Effector memory CD4-positive, alpha-beta T cell (primary cell): ENCODE measurements around the gene DENND1A.

ENCODE experiments used
- DNase-seq, 3 donors: peaks; one replicate each; pipeline ENCODE4 v3.0.0-alpha.2; 2020
- H3K27ac ChIP-seq: 2 replicates; pipeline ENCODE4 v1.7.0; 2013; ENCODE audit warnings: mild to moderate bottlenecking, low read length, moderate library complexity; ENCODE audit not compliant: insufficient read depth, poor library complexity, severe bottlenecking
- H3K27me3 ChIP-seq: replicated peaks from 2 replicates; pipeline ENCODE4 v1.7.0; 2013; ENCODE audit warnings: mild to moderate bottlenecking, low read length; ENCODE audit not compliant: insufficient read depth, control insufficient read depth, poor library complexity, severe bottlenecking
- H3K36me3 ChIP-seq: 2 replicates; pipeline ENCODE4 v1.7.0; 2013; ENCODE audit warnings: mild to moderate bottlenecking, low read length, moderate library complexity; ENCODE audit not compliant: control insufficient read depth, insufficient read depth
- H3K4me1 ChIP-seq: 2 replicates; pipeline ENCODE4 v1.7.0; 2013; ENCODE audit warnings: low read length, mild to moderate bottlenecking; ENCODE audit not compliant: control insufficient read depth, insufficient read depth, poor library complexity, severe bottlenecking
- H3K4me3 ChIP-seq: 2 replicates; pipeline ENCODE4 v1.7.0; 2013; ENCODE audit warnings: low read length, low read depth, mild to moderate bottlenecking; ENCODE audit not compliant: insufficient read depth, poor library complexity, severe bottlenecking
- H3K9me3 ChIP-seq: 2 replicates; pipeline ENCODE4 v1.7.0; 2013; ENCODE audit warnings: mild to moderate bottlenecking, low read length, moderate library complexity; ENCODE audit not compliant: control insufficient read depth

Gene DENND1A

DNA sequence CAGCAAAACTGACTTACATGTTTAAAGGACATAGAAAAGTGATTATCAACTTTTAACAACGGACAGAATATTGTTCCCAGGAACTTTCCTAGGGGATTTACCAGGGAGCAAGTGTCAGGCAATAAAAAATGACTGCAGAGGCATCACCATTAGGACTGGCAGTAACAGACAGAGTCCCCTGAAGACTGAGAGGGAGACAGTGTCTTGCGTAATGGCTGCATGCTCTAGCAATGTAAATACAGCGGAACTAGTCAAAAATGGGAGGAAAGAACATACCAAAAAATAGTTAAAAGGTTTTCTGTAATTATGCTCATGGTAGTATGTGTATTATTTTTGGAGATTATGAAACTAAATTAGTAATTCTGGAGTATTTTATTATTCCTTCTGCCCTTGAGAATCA lies 392.1 kb downstream of the DENND1A start:
- H3K4me3 ChIP-seq, result no peak overlapping the region

DNA sequence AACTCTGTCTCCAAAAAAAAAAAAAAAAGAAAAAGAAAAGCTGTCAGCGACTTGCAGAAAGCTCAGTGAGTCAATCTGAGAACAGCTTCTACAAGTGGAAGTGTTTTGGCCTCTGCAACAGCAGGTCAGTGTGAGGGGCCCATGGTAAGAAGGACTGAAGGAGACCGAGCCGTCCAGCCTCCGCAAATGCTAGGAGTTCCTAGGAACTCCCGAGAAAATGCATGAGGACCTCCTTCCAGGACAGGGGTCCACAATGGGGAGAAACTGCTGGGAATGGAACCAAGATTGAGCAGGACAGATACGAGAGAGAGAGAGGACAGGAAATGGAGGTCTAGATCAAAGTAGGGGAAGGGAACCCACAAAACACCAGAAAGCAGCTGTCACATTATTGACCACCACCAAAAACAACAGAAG lies 393.5 kb downstream of the DENND1A start:
- Histone ChIP-seq H3K27ac (no peak overlapping the region), H3K4me3 (no peak overlapping the region), H3K36me3 (no peaks in the 10 kb centered on the region), H3K27me3 (no peaks in the 10 kb centered on the region), H3K4me1 (no peaks in the 10 kb centered on the region), H3K9me3 (no peaks in the 10 kb centered on the region)
- no peak for DNase-seq

More for the DNA sequence above, 392.1 kb downstream of the DENND1A start:
- no peaks in the 10 kb centered on the region for H3K36me3 ChIP-seq
- no peaks in the 10 kb centered on the region for H3K4me1 ChIP-seq
- DNase-seq, result no peak
- no peaks in the 10 kb centered on the region for H3K9me3 ChIP-seq
- H3K27ac ChIP-seq, result no peak overlapping the region
- H3K27me3 ChIP-seq, result no peaks in the 10 kb centered on the region

DNA sequence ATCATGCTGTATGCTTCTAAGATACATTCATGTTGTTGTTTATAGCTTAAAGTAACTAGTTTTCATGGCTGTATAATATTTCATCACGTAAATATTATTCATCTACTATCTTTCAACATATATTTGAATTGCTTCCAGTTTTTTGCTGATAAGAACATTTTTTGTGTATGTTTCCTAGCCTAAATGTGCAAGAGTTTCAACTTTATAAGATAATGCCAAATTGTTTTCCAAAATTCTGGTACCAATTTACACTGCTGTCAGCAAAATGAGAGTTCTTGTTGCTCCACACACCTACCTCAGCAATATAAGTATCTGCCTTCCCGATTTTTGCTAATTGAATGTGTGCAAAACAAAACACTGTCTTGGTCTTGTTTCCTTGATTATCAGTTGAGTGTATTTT lies 395.6 kb downstream of the DENND1A start:
- Histone ChIP-seq H3K27ac (no peak overlapping the region), H3K27me3 (no peaks in the 10 kb centered on the region), H3K9me3 (no peaks in the 10 kb centered on the region), H3K4me3 (no peak overlapping the region), H3K36me3 (no peaks in the 10 kb centered on the region), H3K4me1 (no peaks in the 10 kb centered on the region)
- DNase-seq, result no peak

DNA sequence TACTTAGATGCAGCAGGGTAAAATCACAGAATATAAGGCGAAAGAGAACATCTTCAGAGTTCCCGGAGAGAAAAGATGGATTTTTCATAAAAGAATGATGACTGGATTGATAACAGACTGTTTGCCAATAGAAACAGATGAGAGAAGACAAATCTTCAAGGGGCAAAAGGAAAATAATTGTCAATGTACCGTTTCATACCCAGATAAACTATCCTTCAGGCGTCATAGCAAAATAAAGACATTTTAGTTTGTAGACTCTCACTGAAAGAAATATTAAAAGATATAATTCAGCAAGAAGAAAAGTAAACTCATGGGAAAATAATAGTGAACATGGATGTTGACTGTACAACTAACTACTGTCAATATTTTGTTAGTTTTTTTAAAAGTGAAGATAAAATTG lies 399.7 kb downstream of the DENND1A start:
- Histone ChIP-seq H3K27me3 (no peaks in the 10 kb centered on the region), H3K4me1 (no peaks in the 10 kb centered on the region), H3K36me3 (no peaks in the 10 kb centered on the region), H3K27ac (no peak overlapping the region), H3K4me3 (no peak overlapping the region), H3K9me3 (no peaks in the 10 kb centered on the region)
- no peak for DNase-seq

DNA sequence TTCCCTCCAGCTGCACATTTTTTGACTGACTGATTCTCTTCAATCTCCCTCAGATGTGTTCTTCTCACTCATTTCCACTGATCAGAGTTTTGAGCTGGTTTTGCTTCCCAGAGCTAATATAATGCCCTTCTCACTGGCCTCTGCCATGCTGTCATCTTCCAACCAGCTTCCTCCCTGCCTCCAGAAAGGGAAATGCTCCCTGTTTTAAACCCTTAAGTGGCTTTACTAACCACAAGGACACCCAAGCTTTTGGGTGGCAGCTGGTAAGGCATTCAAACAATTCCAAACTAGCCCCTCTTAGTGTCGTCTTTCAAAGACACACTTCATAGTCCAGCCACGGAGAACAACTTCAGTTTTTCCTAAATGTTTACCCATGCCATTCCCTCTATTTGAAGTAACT lies 401.4 kb downstream of the DENND1A start:
- Histone ChIP-seq H3K36me3 (no peaks in the 10 kb centered on the region), H3K9me3 (no peaks in the 10 kb centered on the region), H3K4me1 (no peaks in the 10 kb centered on the region), H3K4me3 (no peak overlapping the region), H3K27ac (no peak overlapping the region), H3K27me3 (no peaks in the 10 kb centered on the region)
- DNase-seq, result no peak

DNA sequence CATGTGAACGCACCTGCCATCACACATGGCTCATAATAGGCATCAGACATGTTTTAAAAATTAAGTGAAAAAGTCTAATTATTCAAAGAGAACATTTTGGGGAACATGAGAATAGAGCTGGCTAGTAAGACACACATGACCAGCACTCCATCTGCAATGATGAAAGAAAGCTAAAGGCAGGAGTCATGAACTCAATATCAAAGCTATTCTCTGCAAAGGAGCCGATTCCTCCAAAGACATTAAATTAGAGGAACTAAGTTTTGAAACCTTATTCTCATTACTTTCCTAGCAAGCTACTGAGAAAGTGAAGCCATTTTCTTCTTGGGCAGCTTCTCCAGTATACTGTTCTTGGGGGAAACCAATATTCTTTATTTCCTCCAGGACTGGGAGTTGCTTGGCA lies 401.9 kb downstream of the DENND1A start:
- DNase-seq, result no peak
- Histone ChIP-seq H3K4me3 (no peak overlapping the region), H3K9me3 (no peaks in the 10 kb centered on the region), H3K27me3 (no peaks in the 10 kb centered on the region), H3K36me3 (no peaks in the 10 kb centered on the region), H3K27ac (no peak overlapping the region), H3K4me1 (no peaks in the 10 kb centered on the region)

DNA sequence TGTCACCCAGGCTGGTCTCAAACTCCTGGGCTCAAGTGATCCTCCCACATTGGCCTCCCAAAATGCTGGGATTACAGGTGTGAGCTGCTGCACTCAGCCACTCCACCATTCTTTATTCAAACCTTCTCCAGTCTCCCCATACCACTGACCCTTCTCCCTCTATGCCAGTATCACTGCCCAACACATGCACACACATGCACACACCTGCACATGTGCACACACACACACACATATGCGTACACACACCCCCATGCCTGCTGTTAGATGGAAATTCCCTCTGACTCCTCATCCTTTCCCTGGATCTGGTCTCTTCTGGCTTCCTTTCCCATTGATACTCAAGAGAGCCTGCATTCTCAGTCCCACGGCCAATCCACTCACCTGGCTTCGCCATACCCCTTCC lies 404.0 kb downstream of the DENND1A start:
- no peaks in the 10 kb centered on the region for H3K4me1 ChIP-seq

DNA sequence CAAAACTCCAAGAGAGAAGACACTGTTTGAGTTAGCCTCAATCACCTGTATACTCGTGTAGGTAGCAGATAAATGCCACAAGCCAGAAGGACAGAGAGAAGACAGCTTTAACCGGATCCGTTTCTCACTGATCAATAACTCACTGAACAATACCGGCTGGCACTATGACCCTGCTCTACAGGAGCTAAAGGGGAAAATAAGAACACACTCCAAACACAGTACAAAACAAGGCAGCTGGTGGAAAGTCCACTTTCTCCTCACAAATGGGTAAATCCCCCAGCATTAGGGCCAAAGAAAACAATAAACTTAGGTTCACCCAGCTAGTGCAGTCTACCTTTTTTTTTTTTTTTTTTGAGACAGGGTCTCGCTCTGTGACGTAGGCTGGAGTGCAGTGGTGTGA lies 404.5 kb downstream of the DENND1A start:
- Histone ChIP-seq H3K27me3 (no peaks in the 10 kb centered on the region), H3K9me3 (no peaks in the 10 kb centered on the region), H3K4me3 (no peak overlapping the region), H3K36me3 (no peaks in the 10 kb centered on the region), H3K4me1 (no peaks in the 10 kb centered on the region), H3K27ac (no peak overlapping the region)
- no peak for DNase-seq

More for the DNA sequence above, 404.0 kb downstream of the DENND1A start:
- H3K36me3 ChIP-seq, result no peaks in the 10 kb centered on the region
- no peak for DNase-seq
- H3K27ac ChIP-seq, result no peak overlapping the region
- H3K4me3 ChIP-seq, result no peak overlapping the region
- H3K9me3 ChIP-seq, result no peaks in the 10 kb centered on the region
- H3K27me3 ChIP-seq, result no peaks in the 10 kb centered on the region

DNA sequence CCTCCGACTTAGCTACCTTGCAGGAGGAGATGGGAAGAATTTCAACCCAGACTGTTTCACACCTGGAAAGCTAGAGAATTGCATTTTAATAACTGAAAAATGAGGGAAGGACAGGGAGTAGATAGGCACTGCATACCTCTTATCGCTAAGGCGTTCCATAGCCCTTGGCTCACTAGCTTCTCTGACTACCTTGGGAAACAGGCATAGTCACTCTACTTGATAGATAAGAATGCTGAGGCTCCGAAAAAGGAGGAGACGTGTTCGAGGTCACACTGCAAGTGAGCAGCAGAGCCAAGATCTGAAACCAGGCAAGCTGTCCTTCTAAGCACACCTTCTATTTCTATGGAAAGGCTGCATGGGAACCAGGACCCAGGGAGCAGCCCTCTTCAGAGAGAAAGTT lies 405.1 kb downstream of the DENND1A start:
- Histone ChIP-seq H3K27ac (no peak overlapping the region), H3K4me1 (no peaks in the 10 kb centered on the region), H3K4me3 (no peak overlapping the region), H3K27me3 (no peaks in the 10 kb centered on the region), H3K9me3 (no peaks in the 10 kb centered on the region), H3K36me3 (no peaks in the 10 kb centered on the region)
- no peak for DNase-seq

DNA sequence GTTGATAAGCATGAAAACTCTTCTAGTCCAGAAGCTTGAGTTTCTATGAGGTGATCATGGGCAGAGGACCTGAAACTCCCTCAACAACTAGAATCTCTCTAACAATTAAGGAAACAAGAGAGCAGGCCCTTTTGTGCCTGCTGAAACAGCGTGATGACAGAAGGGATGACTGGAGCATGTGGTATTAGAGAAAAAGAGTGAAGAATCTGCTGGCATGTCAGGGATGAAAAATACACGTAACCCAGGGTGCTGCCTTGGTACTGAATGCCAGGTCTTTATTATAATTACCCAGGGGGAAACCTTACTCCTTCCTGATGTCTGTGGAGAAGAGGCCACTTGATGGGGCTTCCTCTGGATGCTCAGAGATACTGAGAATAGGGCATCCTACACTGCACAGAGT lies 406.1 kb downstream of the DENND1A start:
- Histone ChIP-seq H3K4me3 (no peak overlapping the region), H3K27me3 (no peaks in the 10 kb centered on the region), H3K27ac (no peak overlapping the region), H3K36me3 (no peaks in the 10 kb centered on the region), H3K4me1 (no peaks in the 10 kb centered on the region), H3K9me3 (no peaks in the 10 kb centered on the region)
- no peak for DNase-seq

DNA sequence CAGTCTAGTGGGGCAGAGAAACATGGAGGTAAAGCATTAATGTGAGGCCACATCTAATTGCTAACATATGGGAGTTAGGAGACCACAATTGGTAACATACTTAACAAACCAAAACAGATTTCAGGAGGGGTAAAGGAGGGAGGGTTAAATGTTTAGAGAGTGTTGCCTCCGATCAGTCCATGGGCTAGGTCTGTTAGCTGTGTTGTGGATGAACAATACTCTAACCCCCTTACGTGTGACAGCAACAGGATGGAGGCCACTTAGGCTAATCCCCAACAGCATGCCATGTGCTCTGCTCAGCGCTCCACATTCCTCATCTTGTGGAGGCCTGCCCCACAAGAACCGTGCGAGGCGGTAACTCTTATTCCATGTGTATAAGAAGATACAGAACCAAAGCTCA lies 406.9 kb downstream of the DENND1A start:
- Histone ChIP-seq H3K4me3 (no peak overlapping the region), H3K27ac (no peak overlapping the region), H3K4me1 (no peaks in the 10 kb centered on the region), H3K36me3 (no peaks in the 10 kb centered on the region), H3K27me3 (no peaks in the 10 kb centered on the region), H3K9me3 (no peaks in the 10 kb centered on the region)
- no peak for DNase-seq
